ENCODE data around the gene TSPAN12. TPM values are rescaled to one million over a fixed set of nuclear protein-coding genes. Genes with fewer than 3 reads are reported as not detected.
"Not testable (repeated sequence)": the region's sequence is repeated elsewhere in the genome, so short reads cannot be mapped to it uniquely, and the experiment has no call there.

TSPAN12 gene
- total RNA-seq, 1 donor from 2014 or later = 68.7 TPM

DNA sequence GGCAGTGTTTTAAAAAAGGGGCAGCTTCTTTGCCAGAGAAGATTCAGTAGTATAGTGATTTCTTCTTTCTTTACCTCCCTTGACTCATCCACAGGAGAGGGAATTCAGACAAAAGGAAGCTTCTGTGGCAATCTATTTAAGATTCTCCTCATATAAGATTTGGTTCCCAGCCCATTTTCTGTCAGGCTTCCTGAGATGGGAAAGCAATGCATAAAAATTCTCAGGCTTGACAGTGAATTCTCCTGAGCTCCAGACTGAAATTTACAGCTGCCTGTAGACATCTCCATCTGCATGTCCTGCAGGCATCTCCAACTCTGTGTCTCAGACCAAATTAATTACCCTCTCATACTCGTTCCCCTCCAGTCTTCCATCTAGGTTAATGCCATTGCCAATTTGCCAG is 72.8 kb downstream of the TSPAN12 start:
- Histone ChIP-seq H3K36me3 (peaks cover 11% of the 10 kb centered on the region), H3K4me3 (no peak overlapping the region), H3K4me1 (no peaks in the 10 kb centered on the region), H3K27ac (replicated peaks) (no peak overlapping the region), H3K27me3 (ENCODE audit: low read depth) (no peaks in the 10 kb centered on the region), H3K9me3 (replicated peaks) (no peaks in the 10 kb centered on the region)
- DNase-seq = no peak
- TF ChIP-seq, protein P1, sequence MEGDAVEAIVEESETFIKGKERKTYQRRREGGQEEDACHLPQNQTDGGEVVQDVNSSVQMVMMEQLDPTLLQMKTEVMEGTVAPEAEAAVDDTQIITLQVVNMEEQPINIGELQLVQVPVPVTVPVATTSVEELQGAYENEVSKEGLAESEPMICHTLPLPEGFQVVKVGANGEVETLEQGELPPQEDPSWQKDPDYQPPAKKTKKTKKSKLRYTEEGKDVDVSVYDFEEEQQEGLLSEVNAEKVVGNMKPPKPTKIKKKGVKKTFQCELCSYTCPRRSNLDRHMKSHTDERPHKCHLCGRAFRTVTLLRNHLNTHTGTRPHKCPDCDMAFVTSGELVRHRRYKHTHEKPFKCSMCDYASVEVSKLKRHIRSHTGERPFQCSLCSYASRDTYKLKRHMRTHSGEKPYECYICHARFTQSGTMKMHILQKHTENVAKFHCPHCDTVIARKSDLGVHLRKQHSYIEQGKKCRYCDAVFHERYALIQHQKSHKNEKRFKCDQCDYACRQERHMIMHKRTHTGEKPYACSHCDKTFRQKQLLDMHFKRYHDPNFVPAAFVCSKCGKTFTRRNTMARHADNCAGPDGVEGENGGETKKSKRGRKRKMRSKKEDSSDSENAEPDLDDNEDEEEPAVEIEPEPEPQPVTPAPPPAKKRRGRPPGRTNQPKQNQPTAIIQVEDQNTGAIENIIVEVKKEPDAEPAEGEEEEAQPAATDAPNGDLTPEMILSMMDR (IDR thresholded peaks at IDR 0.05; ENCODE audit: borderline replicate concordance) = no peak
- intact Hi-C loops (cut with micrococcal nuclease) = no loop called here

DNA sequence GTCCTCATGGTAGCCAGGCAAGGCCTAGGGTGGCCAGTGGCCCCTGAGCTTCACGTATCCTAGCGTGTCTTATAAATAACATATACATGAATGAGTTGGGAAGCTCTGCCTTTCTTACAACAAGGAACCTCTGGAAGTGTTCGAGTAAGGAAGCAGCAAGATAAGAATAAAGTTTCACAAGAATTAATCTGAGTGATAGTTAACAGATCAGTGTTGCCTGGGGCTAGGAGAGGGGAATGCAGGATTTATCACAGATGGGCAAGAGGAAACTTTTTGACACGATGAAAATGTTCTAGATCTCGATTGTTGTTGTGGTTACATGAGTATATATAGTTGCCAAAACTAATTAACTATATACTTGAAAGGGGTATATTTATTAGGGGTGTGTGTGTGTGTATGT is 74.2 kb downstream of the TSPAN12 start:
- no peaks in the 10 kb centered on the region for H3K4me1 ChIP-seq
- TF ChIP-seq, protein P1 (IDR thresholded peaks at IDR 0.05; ENCODE audit: borderline replicate concordance) = no peak
- intact Hi-C loops (cut with micrococcal nuclease) = no loop called here
- no peaks in the 10 kb centered on the region for H3K9me3 ChIP-seq (replicated peaks)
- H3K36me3 ChIP-seq = peaks cover 7% of the 10 kb centered on the region
- no peak overlapping the region for H3K4me3 ChIP-seq
- no peak overlapping the region for H3K27ac ChIP-seq (replicated peaks)
- H3K27me3 ChIP-seq (ENCODE audit: low read depth) = no peaks in the 10 kb centered on the region
- no peak for DNase-seq

DNA sequence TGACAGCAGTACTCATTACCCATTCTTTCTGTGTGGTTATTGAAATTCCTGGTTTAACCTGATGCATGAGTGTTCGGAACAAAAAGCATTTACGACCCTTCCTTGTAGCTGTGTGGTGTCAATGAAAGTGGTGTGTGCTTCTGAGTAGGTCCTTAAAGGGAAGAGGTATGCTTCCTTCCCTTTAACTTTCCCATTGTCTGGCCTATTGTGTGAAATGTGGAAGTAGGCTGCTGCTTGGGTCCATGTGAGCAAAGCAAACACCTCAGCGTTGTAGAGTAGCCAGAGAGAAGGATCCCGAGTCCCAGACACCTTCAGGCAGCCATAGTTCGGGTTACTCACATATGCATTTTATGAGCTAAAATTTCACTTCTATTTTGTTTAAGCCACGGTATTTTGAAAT is 74.7 kb downstream of the TSPAN12 start:
- H3K27ac ChIP-seq (replicated peaks) = no peak overlapping the region
- H3K4me3 ChIP-seq = no peak overlapping the region
- H3K36me3 ChIP-seq = peaks cover 2% of the 10 kb centered on the region
- H3K27me3 ChIP-seq (ENCODE audit: low read depth) = no peaks in the 10 kb centered on the region
- H3K4me1 ChIP-seq = no peaks in the 10 kb centered on the region
- intact Hi-C loops (cut with micrococcal nuclease) = no loop called here
- TF ChIP-seq, protein P1 (IDR thresholded peaks at IDR 0.05; ENCODE audit: borderline replicate concordance) = no peak
- no peaks in the 10 kb centered on the region for H3K9me3 ChIP-seq (replicated peaks)
- DNase-seq = no peak

DNA sequence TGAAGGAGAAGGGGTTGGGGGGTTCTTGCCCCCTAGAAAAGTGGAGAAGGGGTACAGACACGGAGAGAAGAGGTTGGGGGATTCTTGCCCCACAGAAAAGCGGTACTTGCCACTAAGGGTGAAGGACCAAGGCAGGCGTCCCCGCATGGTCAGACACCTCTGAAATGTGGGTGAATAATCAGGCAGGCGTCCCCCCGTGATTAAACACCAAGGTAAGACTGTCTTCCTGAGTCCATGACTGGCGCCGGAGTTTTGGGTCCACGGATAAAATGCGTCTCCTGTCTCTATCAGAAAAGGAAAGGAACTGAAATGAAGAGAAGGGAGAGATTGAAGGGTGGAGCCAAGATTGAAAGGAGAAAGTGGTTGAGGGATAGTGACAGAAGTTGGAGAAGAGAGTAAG is 76.0 kb downstream of the TSPAN12 start:
- DNase-seq; H3K36me3 ChIP-seq; H3K4me1 ChIP-seq; intact Hi-C loops (cut with micrococcal nuclease); H3K27ac ChIP-seq (replicated peaks); H3K27me3 ChIP-seq (ENCODE audit: low read depth); H3K4me3 ChIP-seq; H3K9me3 ChIP-seq (replicated peaks): not testable (repeated sequence)

DNA sequence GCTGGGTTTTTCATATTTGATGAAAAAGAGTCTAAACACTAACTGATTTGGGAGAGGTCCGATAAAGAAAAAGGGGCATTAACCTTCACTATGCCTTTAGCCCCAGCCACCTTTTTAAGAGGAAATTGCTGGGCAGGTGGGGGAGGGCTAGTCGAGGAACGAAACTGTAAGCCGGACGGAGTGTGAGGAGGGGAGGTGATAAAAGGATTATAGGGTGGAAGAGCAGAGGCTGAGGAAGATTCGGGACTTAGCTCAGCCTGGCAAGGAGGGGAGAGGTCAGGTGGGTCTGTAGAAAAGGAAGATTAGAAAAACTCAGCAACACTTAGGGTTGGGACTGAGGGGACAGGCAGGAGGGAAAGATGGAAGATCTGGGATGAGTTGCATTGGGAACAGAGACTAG is 77.0 kb downstream of the TSPAN12 start:
- Histone ChIP-seq H3K4me3 (no peak overlapping the region), H3K9me3 (replicated peaks) (no peaks in the 10 kb centered on the region), H3K27me3 (ENCODE audit: low read depth) (no peaks in the 10 kb centered on the region), H3K27ac (replicated peaks) (no peak overlapping the region), H3K36me3 (no peaks in the 10 kb centered on the region), H3K4me1 (no peaks in the 10 kb centered on the region)
- TF ChIP-seq, protein P1 (IDR thresholded peaks at IDR 0.05; ENCODE audit: borderline replicate concordance) = no peak
- intact Hi-C loops (cut with micrococcal nuclease) = no loop called here
- no peak for DNase-seq

DNA sequence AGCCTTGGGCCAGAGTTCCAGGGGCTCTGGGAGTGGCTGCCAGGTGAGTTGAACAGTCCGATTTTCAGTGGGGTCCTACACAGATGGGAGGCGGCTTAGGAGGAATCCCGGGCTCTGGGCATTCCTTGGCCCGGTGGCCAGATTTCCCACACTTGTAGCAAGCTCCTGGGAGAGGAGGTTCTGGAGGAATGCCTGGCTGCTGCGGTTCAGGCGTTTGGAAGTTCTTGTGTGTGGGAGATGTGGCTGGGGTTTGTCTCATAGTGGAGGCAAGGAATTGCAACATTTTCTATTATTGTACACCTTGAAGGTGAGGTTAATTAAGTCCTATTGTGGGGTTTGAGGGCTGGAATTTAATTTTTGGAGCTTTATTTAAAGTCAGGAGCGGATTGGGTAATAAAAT is 77.5 kb downstream of the TSPAN12 start:
- H3K4me3 ChIP-seq; DNase-seq; H3K27ac ChIP-seq (replicated peaks); H3K9me3 ChIP-seq (replicated peaks); H3K36me3 ChIP-seq; intact Hi-C loops (cut with micrococcal nuclease); H3K27me3 ChIP-seq (ENCODE audit: low read depth); H3K4me1 ChIP-seq: not testable (repeated sequence)

DNA sequence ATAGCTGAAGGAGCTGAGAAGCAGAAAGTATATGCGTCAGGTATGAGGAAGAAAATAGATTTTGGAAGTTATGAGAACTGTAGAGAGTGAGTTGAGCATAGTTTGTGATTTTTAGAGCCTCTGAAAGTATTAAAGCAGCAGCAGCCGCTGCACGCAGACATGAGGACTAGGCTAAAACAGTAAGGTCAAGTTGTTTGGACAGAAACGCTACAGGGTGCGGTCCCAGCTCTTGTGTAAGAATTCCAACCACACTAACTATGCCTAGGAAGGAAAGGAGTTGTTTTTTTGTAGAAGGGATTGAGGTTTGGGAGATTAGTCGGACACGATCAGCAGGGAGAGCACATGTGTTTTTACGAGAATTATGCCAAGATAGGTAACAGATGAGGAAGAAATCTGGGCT is 78.9 kb downstream of the TSPAN12 start:
- intact Hi-C loops (cut with micrococcal nuclease); H3K4me3 ChIP-seq; H3K27me3 ChIP-seq (ENCODE audit: low read depth); H3K4me1 ChIP-seq; DNase-seq; H3K36me3 ChIP-seq; H3K9me3 ChIP-seq (replicated peaks); H3K27ac ChIP-seq (replicated peaks): not testable (repeated sequence)
